Embryonic facial prominence (tissue), 1 donor: ENCODE results near the gene LSP1.
"Not testable (repeated sequence)": the region's sequence is repeated elsewhere in the genome, so short reads cannot be mapped to it uniquely, and the experiment has no call there.

Source experiments
- DNase-seq: peaks from one replicate; pipeline ENCODE4 v3.0.0-alpha.2; 2016; ENCODE audit errors: extremely low spot score

Gene LSP1

DNA sequence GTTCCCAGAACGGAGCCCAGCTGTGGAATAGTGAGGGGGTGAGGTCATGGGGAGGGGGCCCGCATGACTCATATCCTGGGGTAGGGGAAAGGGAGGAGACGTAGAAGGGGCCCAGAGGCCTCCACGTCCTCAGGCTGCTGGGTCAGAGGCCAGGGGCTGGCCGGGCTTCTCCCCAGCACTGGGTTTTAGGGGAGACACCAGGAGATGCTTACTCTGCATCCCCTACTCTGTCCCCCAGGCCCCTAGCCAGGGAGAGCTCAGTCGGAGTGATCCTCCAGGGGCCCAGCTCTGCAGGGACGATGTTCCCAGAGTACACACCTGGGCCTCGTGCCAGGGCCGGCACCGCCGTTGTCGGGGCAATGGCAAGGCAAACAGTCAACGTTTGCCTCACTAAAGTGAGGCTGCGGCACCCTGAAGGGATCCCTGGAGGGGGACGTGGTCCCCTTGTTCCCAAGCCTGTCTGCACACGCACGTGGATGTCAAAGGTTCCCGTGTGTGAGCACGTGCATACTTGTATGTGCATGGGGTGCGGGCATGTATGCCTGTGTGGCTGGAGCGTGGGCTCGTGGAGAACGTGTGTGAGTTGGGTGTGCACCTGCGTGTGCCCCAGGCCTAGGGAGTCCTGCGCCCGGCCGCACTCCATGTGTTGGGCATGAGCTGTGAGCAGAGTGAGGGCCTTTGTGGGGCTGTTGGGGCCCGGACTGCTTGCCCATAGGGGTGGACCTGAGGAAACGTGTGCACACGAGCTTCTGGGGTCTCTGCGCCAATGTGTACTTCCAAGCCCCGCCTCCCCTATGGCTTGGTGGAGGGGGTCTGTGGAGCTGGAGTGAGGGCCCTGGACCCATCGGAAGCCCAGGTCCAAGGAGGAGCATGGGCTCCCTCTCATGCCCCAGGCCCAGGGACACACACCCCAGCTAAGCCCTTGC is 24.6 kb downstream of the LSP1 start:
- DNase-seq: no peak

DNA sequence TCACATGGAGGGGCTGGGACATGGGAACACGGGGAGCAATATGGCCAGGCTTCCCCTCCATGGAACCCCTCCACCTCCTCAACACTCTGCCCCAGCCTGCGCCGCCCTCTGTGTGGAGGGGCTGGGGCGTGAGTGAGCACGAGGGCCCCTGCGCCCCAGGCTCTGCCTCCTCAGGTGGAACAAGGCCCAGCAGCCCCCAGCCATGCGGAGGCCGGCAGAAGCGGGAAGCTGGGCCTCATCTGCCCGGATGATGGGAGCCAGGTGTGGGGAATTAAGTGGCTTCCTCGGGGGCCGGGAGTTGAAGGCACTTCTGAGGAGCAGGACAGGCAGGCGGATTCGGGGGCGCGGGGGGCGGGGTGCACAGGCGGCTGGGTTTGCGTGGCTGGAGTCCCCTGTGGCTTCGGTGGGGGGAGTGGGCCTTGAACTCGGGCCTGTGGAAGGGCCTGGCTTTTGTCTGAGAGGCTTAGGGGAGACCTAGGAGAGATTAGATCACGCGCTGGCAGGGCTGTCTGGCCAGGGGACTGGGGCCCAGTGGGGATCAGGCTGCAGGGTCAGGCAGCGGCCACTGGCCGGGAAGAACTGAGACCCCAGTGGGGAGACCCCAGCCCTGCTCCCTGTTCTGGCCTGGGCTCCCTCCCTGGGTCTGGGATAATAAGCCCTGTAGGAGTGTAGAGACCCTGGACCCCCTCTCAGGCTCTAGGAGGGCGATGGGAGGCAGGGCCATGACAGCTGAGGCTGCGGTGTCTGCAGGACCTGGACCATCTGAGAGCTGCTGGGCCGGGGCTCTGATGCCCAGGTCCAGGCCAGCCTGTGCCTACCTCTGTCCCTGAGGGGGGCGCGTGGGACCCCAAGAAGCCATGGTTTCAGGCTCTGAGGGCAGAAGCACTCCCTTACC is 25.5 kb downstream of the LSP1 start:
- DNase-seq: no peak

DNA sequence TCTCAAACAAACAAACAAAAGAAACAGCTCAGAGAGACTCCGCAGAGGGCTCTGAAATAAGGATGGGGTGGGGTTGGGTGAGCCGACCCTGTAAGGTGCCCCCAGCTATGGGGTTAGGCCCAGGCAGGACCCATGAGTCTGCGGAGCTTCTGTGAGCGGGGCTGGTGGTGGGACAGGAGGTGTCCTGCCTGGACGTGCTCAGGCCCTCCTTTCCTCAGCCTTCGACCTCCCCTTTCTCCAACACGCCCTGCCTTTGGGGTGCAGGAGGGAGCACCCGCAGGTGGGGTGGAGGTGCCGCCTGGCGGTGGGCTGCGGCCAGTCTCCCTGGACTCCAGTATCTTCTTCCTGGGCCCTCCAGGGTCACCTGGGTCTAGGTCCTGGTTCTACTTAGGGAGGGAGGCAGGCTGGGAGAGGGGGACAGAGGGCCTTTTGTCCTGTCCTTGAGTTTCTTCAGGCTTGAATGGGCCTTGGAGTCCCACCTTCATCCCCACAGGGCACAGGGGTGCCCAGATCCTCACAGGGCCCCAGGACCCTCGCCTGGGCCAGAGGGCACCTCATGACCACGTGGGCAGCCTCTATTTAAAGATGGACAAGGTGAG is 26.6 kb downstream of the LSP1 start:
- DNase-seq: no peak

DNA sequence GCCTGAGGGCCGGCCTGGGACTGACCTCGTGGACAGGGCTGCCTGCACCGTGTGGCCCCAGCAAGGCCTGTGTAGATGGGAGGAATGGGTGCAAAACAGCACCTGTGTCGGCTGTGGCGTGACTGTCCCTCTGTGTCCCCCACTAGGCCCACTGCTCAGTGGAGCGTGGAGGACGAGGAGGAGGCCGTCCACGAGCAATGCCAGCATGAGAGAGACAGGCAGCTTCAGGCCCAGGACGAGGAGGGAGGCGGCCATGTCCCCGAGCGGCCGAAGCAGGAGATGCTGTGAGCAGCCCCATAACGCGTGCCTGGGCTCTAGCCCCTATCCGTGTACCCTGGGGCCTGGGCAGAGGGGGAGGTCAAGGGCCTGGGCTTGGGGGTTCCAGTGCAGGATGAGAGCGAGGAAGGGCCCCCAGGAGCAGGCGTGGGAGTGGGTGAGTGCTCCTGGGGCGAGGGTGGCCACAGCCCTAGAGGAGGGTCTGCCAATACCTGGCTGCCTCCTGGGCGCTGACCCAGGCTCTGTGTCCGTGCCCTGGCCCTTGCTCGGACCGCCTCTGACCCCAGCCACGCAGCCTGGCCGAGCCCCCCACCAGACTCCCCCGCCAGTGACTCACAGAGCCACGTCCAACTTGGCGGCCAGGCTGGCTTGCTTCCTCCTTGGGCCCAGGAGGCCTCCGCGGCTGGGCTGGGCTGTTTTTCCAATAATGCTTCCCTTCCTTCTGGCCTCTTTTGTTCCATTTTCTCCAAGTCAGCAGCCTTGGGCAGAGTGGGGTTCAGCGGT is 27.2 kb downstream of the LSP1 start:
- DNase-seq: no peak

DNA sequence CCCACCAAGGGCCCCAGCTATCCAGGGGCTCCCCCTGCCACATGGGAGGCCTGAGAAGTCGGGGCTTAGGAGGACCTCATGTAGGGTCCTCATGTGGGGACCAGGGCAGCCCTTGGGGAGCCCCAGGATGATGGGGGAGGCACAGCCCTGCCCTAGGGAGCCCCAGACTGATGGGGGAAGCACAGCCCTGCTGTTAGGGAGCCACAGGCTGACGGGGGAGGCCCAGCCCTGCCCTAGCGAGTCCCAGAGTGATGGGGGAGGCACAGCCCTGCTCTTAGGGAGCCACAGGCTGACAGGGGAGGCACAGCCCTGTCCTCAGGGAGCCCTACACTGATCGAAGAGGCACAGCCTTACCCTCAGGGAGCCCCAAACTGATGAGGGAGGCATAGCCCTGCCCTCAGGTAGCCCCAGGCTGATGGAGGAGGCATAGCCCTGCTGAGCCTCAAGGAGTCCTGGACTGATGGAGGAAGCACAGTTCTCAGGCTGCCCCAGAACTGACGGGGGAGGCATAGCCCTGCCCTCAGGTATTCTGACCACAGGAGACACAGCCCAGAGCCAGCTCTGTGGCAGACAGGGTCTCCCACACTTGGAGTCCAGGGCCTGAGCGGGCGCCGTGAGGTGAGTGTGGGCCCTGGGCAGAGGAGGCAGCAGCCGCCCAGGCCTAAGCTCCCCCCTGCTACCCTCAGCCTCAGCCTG is 28.0 kb downstream of the LSP1 start:
- no peak for DNase-seq

DNA sequence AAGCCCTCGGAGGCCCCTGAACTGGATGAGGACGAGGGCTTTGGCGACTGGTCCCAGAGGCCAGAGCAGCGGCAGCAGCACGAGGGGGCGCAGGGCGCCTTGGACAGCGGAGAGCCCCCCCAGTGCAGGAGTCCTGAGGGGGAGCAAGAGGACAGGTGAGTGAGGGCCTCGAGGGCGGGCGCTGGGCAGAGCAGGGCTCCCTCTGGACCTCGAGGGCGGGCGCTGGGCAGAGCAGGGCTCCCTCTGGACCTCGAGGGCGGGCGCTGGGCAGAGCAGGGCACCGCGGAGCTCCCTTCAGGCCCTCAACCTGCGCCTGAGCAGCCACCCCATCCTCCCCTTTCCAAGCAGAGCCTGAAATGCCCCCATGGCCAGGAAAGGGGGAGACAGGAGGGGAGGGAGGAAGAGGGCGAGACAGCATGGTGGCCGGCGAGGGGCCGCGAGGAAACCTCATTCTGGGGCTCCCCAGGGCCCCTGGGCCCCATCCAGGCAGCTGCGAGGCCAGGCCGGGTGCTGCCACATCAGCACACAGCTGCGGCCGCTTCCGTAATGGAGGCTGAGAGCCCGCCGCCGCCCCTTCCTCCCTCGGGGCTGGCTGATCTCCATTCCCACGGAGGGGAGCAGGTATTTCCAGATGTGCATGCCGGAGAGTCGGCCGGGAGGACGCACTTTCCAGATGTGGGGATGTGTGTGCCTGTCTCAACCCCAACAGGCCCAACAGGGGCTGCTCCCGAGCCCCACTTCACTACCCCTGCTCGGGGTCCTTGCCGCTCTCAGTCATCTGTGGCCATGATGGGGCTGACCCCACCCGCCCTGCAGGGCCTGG is 28.8 kb downstream of the LSP1 start:
- peak; percentile 69 for DNase-seq

DNA sequence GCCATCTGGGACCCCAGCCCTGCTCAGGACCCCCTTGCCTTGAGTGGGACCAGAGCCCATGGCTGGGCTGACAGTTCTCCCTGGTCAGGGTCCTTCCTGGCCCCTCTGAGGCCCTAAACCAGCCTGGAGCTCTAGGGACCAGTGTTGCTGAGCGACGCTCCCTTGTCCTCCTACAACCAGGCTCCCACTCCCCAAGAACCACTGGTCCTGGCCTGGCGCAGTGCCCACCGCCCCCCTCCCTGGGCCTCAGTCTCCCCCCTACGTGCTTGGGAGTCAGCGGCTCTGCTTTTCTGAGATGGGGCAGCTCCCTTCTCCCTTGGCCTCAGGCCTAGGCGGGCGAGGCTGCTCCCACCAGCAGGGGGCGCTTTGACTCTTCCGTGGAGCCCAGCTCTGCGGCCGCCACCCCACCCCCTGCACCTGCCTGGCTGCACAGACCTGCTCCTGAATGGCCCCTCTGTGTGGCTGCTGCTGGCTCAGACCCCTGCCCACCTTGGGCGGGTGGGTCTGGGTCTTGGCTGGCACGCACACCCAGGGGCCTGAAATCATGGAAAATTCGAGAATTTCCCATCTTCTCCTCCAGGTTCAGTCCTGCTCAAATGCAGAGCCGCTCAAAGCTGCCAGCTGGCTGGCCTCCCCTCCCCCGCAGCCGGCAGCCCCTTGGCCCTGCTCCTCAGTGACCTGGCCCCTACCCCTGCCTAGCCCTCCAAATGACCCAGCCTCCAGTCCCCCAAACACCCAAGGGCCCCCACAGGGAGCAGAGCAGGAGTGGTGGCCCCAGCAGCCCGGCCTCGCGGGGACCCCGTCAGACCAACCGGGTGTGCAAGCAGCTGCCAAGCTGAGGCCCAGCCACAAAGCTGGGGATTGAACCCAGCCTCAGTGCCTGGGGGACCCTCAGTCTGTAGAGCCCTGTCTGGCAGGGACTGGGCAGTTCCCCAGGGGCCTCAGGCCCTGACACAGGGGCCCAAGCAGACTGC is 29.7 kb downstream of the LSP1 start:
- DNase-seq: peak; percentile 53

DNA sequence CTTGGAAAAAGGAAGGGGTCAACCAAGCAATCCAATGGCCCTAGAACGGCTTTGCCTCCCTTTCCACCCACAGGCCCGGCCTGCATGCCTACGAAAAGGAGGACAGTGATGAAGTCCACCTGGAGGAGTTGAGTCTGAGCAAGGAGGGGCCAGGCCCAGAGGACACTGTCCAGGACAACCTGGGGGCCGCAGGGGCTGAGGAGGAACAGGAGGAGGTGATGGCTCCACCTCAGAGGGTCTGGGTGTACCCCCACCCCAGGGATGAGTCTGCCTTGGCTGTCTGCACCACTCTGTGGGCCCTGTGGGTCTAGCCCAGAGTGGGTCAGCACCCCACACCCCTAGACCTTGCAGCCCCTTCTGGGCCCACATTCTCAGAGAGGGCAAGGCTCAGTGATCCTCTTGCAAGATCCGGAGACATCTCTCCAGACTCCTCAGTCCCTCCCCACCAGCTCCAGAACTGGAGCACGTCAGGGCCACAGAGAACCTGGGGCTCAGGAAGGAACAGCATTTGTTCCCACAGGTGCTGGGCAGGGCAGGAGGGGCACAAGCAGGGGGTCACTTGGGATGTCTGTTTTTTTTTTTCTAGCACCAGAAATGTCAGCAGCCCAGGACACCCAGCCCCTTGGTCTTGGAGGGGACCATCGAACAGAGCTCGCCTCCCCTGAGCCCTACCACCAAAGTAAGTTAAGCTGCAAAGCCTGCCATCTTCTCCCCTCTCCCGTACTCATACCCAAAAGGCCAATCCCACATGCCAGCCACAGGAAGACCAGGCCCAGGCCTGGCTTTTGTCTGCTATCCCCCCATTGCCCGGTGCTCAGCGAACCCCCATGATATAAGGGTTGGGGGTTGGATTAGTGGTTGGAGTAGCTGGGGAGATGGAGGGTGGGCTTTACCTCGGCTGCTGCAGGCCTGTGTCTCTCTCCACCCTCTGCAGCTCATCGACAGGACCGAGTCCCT is 30.7 kb downstream of the LSP1 start:
- DNase-seq: no peak

DNA sequence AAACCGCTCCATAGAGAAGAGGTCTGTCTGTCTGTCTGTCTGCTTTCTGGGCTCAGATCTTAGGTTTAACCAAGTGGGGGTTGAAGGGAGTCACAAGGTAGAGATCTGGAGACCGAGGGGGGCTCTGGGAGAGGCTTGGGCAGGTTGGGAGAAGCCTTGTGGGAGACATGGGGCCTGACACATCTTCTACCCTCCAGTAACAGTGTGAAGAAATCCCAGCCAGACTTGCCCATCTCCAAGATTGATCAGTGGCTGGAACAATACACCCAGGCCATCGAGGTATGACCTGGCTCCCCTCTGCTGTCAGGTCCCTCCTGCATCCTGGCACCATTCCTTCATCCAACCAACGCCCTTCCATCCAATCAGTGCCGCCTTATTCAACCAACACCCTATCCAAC is 31.4 kb downstream of the LSP1 start:
- no peak for DNase-seq

DNA sequence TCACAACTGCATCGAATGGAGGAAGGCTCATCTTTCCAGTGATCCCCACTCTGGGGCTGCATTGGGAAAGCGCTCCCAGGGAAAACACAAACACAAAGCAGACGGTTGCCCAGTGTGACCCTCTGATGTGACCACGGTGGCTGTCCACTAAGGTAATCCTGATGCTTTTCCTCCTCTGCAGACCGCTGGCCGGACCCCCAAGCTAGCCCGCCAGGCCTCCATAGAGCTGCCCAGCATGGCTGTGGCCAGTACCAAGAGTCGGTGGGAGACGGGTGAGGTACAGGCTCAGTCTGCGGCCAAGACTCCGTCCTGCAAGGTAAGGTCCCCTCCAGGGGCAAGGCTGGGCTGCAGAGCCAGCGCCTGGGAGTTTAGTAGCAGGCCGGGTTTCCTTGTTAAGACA is 33.7 kb downstream of the LSP1 start:
- not testable (repeated sequence) for DNase-seq

DNA sequence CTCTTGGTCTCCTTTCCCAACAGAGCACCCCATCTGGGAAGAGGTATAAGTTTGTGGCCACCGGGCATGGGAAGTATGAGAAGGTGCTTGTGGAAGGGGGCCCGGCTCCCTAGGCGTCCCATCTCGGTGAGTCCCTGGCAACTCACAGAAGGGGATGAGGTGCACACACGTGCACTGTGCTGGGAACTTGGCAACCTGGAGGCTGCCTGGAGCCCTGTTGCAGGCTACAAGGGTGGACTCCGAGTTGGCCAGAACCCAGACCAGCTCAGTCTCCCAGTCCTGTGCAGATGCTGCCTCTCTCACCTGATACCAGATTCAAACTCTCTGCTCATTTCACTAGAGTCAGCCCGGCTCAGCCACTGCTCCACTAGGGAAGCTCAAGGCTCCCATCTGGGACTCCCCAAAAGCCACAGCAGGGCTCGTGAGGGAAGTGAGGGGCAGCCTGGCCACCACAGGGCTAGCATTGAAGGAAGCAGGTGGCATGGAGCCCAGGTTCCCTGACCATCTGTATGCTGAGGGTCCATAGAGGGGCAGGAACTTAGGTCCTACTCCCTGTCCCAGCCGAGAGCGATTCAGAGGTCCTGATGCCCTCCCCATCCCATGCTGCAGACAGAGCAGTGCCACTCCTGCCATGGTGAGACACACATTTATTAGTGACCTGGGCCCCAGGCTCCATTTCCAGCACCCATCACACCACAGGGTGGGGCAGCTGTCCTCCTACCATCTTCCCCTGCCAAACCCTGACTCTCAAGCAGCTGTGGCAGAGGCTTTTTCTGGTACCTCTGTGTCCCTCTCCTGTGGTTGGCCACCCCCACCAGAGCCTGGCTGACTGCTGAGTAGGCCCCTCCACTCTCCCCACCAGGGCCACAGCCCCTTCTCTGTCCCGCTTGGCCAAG is 34.8 kb downstream of the LSP1 start:
- DNase-seq: no peak

DNA sequence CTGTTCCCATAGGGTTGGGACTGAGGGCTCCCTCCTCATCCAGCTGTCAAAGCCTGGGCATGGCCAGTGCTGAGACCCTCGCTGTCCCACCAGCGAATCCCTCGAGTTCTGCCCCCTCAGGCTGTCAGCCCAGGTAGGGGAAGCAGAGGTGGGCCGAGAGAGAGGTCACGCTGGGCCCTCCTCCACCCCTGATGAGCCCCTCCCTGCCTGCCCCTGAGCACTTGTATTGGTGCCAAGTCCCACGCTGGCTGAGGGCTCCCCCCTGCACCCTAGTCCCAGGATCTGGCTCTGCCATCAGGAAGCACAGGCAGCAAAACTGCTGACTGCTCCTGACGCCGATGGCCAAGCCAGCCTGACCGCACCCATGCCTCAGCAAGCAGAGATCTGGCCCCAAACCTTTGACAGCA is 35.5 kb downstream of the LSP1 start:
- no peak for DNase-seq

DNA sequence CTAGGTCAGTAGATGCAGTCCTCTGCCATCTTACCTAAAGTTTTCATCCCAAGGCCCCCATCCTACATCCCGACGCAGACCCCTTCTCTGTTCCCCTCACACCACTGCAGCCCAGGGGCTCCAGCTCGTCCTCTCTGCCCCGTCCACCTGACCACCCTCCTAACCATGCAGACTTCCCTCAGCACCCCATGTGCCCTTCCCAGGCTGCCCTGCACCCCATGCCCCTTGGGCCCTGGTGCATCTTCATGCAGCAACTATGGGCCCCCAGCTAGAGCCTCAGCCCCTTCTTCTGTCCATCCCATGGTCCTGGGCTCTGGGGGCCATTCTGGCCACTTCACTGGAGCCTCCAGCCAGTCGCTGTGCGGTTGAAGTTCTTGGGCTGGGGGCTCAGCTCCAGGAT is 35.9 kb downstream of the LSP1 start:
- DNase-seq: no peak

DNA sequence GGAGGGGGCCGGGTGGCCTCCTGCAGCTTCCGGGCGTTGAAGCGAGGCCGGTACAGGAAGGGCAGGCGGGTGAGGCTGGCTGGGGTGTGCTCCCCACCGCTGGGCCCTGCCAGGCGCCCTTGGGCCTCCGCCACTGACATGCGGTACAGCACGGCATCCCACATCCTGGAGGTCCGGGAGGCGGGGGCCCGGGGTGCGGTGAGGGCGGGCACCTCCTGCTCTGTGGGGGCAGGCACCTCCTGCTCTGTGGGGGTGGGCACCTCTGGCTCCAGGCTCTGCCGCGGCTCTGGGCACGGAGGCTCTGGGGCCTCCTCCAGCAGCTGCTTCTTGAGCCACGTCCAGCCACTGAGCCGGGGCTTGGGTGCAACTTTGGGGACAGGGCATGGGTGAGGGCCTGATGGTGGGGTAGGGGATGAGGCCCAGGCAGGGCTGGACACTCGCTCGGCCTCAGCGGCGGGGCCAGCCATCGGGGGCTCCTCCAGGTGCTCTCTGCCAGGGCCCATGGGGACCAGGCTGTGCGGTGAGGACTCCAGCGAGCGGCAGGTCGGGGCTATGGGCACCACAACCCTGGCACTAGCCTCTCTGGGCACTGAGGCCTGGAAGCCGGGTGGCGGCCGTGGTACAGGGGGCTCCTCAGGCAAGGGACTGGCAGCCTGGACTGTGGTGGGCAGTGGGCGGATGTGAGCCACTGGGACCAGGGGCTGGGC is 36.5 kb downstream of the LSP1 start:
- no peak for DNase-seq

DNA sequence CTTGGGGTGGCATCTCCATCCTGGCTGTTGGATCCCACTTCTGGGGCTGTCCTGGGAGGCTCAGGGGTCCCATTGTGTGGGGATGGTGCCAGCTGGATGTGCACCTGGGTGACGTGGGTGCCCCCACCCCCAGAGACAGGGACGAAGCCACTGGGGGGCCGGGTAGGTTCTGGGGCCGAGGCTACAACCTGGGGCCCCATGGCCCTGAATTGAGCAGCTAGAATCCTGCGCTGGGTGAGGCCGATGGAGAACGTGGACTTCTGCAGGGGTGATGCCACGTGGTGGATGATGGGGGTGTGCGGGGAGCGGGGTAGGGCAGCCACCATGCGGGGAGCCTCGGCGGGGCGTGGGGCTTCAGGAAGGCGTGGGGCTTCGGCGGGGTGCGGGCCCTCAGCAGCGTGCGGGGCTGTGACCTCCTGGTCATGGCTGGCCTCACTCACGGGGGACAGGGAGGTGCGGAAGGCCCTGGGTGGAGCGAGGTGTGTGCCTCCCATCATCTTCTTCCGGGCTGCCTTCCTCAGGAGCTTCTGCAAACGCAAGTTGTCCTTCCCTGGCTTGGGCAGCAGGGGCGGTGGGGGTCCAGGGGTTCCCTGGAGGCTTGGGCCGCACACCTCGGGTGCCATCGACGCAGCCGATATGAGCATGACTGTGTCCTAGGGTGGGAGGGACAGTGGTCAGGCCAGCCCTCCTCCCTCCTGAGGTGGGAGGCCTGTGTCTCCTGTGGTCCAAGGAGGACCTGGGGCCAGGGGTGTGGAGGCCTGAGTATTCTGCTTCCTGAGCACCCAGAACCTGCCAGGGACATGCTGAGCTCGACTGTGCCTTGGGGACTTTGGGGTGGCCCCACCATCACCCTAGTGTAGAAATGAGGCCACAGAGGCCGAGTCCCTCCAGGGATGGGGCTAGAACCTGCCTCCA is 37.3 kb downstream of the LSP1 start:
- DNase-seq: no peak
